GM10847 (cell line): ENCODE measurements around the gene ZFP3.

Experiments used
- POLR2A ChIP-seq: IDR thresholded peaks from 2 replicates; pipeline ENCODE4 v1.6.1; 2011; ENCODE audit not compliant: insufficient read length; ENCODE audit errors: extremely low read depth

ZFP3 gene

DNA sequence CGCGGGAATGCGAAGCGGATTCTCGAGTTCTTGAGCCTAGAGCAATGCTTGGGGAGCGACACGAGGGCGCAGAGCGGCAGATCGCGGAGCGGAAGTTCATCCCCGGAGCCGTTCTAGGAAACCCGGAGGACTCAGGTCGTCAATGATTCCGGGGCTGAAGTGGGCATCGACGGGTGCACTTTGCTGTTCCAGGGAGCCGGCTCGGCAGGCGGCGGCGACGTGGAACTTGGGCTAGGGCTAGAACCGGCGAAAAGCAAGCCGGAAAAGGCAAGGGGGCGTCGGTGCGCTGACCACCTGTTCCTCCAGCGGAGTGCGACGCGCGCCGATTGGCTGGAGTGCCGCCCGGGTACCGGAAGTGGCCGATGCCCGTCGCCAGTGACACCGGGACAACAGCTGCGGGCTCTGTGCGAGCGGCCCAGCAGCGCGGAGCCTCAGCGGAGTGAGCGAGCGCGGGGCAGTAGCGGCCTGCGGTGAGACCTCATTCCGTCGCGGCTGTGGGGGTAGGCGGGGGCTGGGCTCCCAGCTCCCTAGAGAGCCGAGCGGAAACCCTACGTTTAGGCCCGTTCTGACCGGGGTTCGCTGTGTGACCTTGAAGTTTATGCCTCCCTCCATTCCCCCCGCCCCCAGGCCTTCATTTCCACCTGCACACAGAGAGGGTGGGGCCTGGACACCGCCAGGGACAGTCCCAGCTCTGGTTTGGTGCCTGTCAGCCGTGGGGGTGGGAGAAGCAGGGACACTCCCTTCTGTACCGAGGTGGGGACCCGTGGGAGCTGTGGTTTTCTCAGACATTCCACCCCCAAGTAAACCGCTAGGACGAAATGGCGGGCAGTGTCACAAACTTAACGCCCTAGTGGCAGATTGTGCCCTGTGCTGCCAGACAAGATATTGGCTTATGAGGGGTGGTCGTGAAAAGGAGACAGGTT is at the start of gene ZFP3:
Gene ZFP3 (plus strand): TSS at position 362 of the 923 bp plus-strand sequence. CDS start 13,038 bp downstream, outside the sequence.
- peak; percentile 65 for TF ChIP-seq POLR2A

DNA sequence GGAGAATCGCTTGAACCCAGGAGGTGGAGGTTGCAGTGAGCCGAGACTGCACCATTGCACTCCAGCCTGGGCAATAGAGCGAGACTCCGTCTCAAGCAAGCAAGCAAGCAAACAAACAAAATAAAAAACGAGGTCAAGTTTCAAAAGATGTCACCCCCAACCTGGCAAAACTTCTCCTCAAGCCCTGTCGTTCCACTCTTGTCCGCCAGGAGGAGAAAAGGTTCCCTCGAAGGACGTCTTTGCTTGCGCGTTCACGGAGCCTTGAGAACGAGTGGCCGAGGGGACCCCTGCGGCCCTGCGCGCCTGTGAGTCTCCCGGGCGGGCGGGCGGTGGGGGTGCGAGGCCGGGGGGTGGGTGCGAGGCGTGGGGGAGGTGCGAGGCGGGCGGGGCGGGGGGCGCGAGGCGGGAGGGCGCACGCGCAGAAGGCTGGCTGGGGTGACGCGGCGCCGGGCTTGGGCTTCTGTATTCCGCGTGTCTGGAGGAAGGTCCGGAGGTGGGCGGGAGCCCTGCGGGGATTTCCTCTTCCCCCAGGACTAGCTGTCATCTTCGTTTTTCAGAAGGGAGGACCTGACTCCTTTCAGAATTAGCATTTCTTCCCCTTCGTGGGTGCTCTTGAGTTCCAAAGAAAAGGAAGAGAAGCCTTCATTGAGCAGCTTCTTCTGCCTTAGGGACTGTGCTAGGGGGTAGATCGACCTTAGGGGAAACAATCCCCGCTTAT is 46.7 kb upstream of the ZFP3 start:
- TF ChIP-seq POLR2A = no peak

DNA sequence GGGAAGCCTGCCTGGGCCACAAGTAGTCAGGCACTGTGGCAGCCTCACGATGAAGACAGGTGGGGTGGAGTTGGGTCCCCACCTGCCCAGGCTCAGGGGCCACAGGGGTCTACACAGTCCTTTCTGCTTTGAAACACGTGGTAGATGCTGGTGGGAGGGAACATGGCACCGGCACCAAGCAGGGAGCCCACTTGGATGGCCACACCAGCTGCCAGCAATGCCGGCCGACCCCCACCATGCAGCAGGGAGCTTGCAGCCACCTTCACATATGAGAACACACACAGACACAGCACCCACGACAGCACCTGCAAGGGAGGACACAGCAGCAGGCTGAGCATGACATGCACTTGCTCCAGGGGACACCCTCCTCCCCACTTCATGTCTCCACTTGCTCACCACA is 45.4 kb upstream of the ZFP3 start:
- no peak for TF ChIP-seq POLR2A

DNA sequence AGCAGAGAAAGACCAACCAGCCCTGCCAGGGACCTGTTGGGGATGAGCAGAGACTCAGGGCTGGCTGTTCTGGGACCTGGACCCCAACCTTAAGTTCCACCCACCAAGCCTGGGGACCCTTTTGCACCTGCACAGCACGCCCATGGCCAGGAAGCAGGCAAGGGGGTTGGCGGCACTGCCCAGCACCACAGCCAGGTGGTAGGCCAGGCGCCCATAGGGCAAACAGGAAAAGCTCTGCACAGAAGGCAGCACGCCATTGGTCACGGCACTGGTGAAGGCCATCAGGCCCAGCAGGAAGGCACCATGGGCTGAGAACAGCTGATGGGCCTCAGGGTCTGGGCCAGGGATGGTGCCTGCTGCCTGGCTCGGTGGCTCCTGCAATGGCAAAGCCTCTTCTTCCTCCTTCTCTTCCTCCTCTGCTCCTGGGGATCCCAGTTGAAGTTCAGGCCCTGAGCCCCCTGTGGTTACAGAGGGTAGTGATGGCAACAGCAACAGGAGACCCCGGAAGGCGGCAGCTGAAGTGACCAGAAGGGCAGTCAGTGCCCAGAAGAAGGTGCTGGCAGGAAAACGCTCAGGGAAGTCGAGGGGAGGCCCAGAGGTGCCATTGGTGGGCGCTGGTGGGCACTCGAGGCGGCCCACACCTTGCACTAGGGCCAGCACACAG is 44.8 kb upstream of the ZFP3 start:
- TF ChIP-seq POLR2A = no peak

DNA sequence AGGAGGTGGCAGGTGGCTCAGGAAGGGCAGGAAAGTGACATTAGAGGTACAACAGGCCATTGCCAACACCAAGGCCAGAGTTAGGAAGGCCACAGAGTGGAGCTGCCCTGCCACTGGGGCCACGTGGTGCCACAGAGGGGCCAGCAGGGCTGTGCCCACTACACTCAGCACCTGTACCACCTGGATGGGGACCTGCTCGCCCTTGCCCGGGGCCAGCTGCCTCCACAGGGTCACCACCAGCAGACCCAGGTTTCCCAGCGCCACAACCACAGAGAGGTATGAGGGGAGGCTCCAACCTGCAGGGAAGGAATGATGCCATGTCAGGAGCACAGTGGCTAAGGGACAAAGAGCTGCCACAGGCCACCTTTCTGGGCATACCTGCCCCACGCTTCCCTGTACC is 44.2 kb upstream of the ZFP3 start:
- no peak for TF ChIP-seq POLR2A

DNA sequence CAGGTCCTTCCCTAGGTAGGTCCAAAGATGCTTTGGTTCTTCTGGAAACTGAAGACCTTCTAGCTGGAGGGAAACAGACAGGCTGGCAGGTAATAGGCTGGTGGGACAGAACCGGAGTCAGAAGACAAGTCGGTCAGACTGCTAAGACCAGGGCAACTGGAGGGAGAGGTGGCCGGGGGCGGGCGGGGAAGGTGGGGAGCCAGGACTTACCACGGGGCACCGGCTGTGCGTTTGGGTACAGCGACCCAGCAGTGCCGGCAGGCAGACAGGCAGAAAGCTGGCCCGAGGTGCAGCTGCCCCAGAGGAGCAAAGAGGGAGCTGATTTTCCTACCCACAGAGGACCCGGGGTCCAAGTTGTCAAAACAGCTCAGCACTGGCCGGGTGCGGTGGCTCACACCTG is 43.6 kb upstream of the ZFP3 start:
- no peak for TF ChIP-seq POLR2A

DNA sequence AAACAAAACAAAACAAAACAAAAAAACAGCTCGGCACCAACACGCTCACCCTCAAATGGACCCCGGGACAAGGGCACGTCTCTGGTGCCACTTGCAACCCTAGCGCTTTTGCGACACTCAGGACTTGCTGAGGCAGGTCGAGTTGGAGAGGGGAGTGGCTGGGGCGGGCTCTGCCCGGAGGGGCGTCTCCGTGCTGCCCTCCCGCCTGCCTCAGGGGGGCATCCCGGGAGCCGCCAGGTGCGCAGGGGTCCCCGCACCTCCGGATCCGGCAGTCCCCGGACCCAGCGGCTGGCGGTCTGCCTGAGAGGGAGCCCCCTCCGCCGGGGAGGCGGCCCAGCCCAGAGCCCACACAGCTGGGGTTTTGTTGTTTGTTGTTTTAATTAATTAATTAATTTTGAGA is 43.0 kb upstream of the ZFP3 start, which contains the start of gene SLC52A1:
Gene SLC52A1 (minus strand): TSS at position 112 of the 400 bp plus-strand sequence. CDS start 820 bp downstream, outside the sequence.
- TF ChIP-seq POLR2A = no peak

DNA sequence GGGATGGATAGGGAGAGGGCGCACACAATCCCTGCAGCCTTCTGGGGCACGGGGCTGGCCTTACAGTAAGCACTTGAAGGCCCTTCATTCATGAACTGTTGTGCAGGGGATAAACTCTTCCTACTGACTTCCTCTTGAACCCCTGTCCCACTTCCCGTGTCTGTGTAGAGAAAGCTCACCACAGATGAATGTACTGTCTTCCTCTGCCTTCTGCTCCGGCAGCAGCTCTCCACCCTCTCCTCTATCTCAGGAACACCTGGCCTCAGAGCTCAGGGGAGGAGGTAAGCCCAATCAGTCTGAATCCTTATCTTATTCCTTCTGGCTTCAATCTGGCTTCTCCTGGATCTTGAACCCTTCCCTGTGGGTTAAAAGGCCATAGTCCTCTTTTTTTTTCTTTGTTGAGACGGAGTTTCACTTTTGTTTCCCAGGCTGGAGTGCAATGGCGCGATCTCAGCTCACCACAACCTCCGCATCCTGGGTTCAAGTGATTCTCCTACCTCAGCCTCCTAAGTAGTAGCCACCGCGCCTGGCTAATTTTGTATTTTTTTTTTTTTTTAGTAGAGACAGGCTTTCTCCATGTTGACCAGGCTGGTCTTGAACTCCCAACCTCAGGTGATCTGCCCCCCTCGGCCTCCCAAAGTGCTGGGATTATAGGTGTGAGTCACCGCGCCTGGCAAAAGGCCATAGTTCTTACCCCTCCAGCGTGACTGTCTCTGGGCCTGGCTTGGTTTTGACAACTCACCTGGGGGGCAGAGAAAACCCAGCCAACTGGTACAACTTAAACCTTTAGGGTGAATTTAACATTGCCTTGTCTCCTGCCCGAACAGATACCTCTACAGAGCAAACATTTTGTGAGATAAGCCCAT is 35.9 kb upstream of the ZFP3 start:
- no peak for TF ChIP-seq POLR2A

DNA sequence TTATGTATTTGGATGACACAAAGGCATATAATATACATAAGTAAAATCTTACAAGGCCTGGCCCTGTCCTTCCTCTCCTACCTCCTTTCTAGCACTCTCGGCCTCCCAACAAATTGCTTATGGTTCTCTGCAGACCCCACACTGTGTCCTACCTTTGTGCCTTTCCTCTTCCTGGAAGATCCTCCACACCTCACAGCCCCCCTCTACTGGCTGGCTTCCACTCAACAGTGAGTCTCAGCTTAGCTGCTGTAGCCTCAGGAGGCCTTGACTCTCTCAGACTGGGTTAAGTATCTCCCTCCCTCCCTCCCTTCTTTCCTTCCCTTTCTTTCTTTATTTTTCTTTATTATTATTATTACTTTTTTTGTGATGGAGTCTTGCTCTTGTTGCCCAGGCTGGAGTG is 34.7 kb upstream of the ZFP3 start:
- no peak for TF ChIP-seq POLR2A

DNA sequence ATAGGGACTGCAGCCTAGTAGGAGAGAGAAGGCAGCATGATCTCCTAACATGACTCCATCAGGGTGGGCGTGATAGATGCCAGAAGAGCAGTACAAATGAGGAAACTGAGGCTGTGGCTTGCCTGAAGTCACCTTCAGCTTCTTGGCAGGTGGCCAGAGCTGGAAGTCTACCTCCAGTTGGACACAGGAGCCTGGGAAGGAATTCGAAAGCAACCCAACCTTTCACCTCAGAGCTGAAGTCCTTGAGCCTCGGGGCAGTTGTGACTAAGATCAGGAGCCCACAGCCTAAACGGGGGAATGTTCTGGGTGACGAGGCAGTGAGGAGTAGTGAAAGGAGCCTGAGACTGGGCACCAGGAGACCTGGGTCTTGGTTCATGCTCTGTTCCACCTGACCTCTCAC is 33.6 kb upstream of the ZFP3 start:
- TF ChIP-seq POLR2A = no peak

DNA sequence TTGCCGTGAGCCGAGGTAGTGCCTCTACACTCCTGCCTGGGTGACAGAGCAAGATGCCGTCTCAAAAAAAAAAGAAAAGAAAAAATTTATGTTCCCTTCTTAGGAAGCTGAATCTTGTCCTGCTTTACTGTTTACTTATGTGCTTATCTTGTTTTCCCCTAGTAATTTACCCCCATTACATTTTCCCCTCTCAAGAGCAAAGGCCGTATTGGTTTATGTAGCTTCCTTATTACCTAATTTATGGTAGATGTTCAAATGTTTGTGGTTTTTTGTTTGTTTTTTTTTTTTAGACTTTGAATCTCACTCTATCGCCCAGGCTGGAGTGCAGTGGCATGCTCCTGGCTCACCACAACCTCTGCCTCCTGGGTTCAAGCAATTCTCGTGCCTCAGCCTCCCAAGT is 32.8 kb upstream of the ZFP3 start:
- no peak for TF ChIP-seq POLR2A

DNA sequence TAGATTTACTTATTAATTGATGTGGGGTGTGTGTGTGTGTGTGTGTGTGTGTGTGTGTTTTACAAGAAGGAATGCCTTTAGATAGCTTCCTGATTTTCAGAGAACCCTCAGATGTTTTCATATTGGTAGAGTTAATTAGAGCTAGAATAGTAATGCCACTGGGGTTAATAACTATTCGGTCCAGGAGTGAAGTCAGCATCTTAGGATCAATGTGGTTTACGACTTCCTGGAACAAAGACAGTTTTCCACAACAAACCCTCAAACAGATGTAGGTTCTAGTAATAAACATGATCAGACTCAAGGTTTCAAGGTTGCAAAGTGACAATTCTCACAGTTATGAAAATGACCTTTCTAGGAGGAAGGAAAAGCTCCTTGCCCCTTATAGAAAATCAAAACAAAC is 30.8 kb upstream of the ZFP3 start:
- no peak for TF ChIP-seq POLR2A

DNA sequence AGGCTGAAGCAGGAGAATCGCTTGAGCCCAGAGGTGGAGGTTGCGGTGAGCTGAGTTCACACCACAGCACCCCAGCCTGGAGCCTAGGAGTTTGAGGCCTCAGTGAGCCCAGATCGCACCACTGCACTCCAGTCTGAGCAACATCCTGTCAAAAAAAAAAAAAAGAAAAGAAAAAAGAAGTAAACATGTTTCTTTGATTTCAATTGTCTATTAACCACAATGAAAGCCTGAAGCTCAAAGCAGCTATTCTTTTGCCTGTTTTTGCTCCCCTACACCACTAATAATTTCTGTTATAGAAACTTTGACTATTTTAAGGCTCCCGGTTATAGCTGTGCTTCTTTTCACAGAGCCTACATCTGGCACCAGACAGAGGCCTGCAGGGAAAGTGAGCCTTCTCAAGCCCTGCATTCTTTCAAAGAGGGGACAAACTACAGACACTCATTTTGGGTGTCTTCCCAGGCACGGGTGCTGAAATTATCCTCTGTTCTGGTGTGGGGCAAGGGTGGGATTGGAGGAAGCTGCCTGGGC is 28.9 kb upstream of the ZFP3 start:
- TF ChIP-seq POLR2A = no peak

DNA sequence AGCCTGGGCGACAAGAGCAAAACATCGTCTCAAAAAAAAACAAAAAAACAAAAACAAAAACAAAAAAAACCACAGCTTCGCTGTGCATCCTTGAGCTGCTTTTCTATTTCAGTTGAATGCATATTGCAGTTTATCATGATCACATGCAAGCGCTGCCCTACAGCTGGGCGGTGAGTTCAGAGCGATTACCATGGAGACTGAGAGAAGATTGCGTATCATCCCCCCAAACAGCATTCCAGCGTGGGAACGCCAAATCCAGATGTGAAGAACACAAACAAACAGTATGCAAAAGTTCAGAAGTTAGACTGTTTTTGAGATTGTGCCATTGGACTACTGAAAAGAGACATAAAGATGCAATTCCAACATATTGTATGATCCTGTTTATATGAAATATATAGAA is 28.0 kb upstream of the ZFP3 start:
- no peak for TF ChIP-seq POLR2A
